Natural killer cell treated with Interleukin-12 subunit alpha and Interleukin-12 subunit beta and Interleukin-15 and Interleukin-18, amount 100 ng/mL, for 72 hours (primary cell): ENCODE results near the gene LY6G6D. TPM values are rescaled to one million over a fixed set of nuclear protein-coding genes. Genes with fewer than 3 reads are reported as not detected.

Experiments
- ATAC-seq, 2 donors: fragments of 150-1000 bp; cut with Tn5 transposase in 1 of 2; sonication (Bioruptor Pico), chemical (Tn5 transposase) in 1 of 2; 2 replicates each; pipeline ENCODE4 v1.10.0; 2021
- DNase-seq: peaks from one replicate; pipeline ENCODE4 v3.0.0; 2022; ENCODE audit warnings: low spot score
- H3K27ac Mint-ChIP-seq, 2 donors: 1 replicate in 1 of 2; 2 replicates in 1 of 2; pipeline ENCODE4 v1.8.0; 2022; ENCODE audit warnings: mixed read lengths in 2 of 2, mild to moderate bottlenecking in 1 of 2, moderate library complexity in 1 of 2
- H3K27me3 Mint-ChIP-seq, 2 donors: 1 replicate in 1 of 2; 2 replicates in 1 of 2; pipeline ENCODE4 v1.8.0; 2022; ENCODE audit warnings: mixed read lengths in 2 of 2
- H3K36me3 Mint-ChIP-seq: one replicate; pipeline ENCODE4 v1.8.0; 2022; ENCODE audit warnings: mixed read lengths
- H3K4me1 Mint-ChIP-seq, 2 donors: 1 replicate in 1 of 2; 2 replicates in 1 of 2; pipeline ENCODE4 v1.8.0; 2022; ENCODE audit warnings: low read depth in 2 of 2, mixed read lengths in 2 of 2, mild to moderate bottlenecking in 1 of 2
- H3K4me3 Mint-ChIP-seq: one replicate; pipeline ENCODE4 v1.8.0; 2022; ENCODE audit warnings: mixed read lengths
- H3K9me3 Mint-ChIP-seq: 2 replicates; pipeline ENCODE4 v1.8.0; 2022; ENCODE audit warnings: mixed read lengths
- total RNA-seq, 2 donors: library from RNA; stranded (reverse); gene quantifications; one replicate each; pipeline ENCODE4 v1.2.3, GENCODE V29; 2022

Gene LY6G6D
- total RNA-seq, 2 donors from 2014 or later = not detected

- Mint-ChIP-seq H3K36me3 (peaks cover 4% of the 10 kb centered on the region), H3K9me3 (no peaks in the 10 kb centered on the region), H3K4me3 (no peak within 1 kb of the TSS), H3K27me3 (no peaks in the 10 kb centered on the region), H3K4me1 (peaks cover 0 to 10% of the 10 kb centered on the region in 2 donors), H3K27ac (no peak within 1 kb of the TSS)
- ATAC-seq (no peak), DNase-seq (no peak)
Measured at GRCh38 chr6:31762356-31762755, 47.2 kb downstream of the LY6G6D start, which contains the start of gene SAPCD1. Gene SAPCD1 (plus strand): TSS chr6:31762656. CDS start chr6:31763055, 399 bp downstream.

GRCh38 chr6:31762878-31763618 lies 47.9 kb downstream of the LY6G6D start:
- no peak for ATAC-seq

GRCh38 chr6:31763619-31763940 lies 48.4 kb downstream of the LY6G6D start:
- Mint-ChIP-seq H3K27me3 (no peaks in the 10 kb centered on the region), H3K9me3 (no peaks in the 10 kb centered on the region), H3K36me3 (peaks cover 4% of the 10 kb centered on the region), H3K27ac (no peak overlapping the region), H3K4me3 (no peak overlapping the region), H3K4me1 (peaks cover 0 to 10% of the 10 kb centered on the region in 2 donors)
- ATAC-seq (no peak), DNase-seq (no peak)

More at GRCh38 chr6:31762878-31763618, 47.9 kb downstream of the LY6G6D start:
- no peak overlapping the region for H3K27ac Mint-ChIP-seq
- no peak overlapping the region for H3K4me3 Mint-ChIP-seq
- H3K36me3 Mint-ChIP-seq = peaks cover 4% of the 10 kb centered on the region
- H3K9me3 Mint-ChIP-seq = no peaks in the 10 kb centered on the region
- no peaks in the 10 kb centered on the region for H3K27me3 Mint-ChIP-seq
- H3K4me1 Mint-ChIP-seq = peaks cover 0 to 10% of the 10 kb centered on the region in 2 donors
- no peak for DNase-seq

- H3K4me1 Mint-ChIP-seq = peaks cover 0 to 10% of the 10 kb centered on the region in 2 donors
- no peak overlapping the region for H3K4me3 Mint-ChIP-seq
- DNase-seq (no peak), ATAC-seq (no peak)
- H3K27ac Mint-ChIP-seq = no peak overlapping the region
- no peaks in the 10 kb centered on the region for H3K9me3 Mint-ChIP-seq
- no peaks in the 10 kb centered on the region for H3K27me3 Mint-ChIP-seq
- peaks cover 4% of the 10 kb centered on the region for H3K36me3 Mint-ChIP-seq
Measured at GRCh38 chr6:31764198-31764597, 49.0 kb downstream of the LY6G6D start.

GRCh38 chr6:31765559-31765909 lies 50.4 kb downstream of the LY6G6D start:
- peaks cover 7 to 15% of the 10 kb centered on the region in 2 donors for H3K4me1 Mint-ChIP-seq
- DNase-seq = no peak
- ATAC-seq = no peak
- H3K27ac Mint-ChIP-seq = no peak overlapping the region
- H3K27me3 Mint-ChIP-seq = no peaks in the 10 kb centered on the region
- no peaks in the 10 kb centered on the region for H3K36me3 Mint-ChIP-seq
- no peaks in the 10 kb centered on the region for H3K9me3 Mint-ChIP-seq
- H3K4me3 Mint-ChIP-seq = no peak overlapping the region

- DNase-seq (no peak), ATAC-seq (no peak)
- Mint-ChIP-seq H3K4me1 (peaks cover 8 to 13% of the 10 kb centered on the region in 2 donors), H3K27ac (no peak overlapping the region), H3K27me3 (no peaks in the 10 kb centered on the region), H3K9me3 (no peaks in the 10 kb centered on the region), H3K36me3 (no peaks in the 10 kb centered on the region), H3K4me3 (no peak overlapping the region)
Measured at GRCh38 chr6:31765910-31766794, 51.0 kb downstream of the LY6G6D start.

GRCh38 chr6:31767096-31767645 lies 52.0 kb downstream of the LY6G6D start:
- H3K36me3 Mint-ChIP-seq = no peaks in the 10 kb centered on the region
- H3K4me1 Mint-ChIP-seq = peaks cover 12 to 15% of the 10 kb centered on the region in 2 donors
- no peak overlapping the region for H3K27ac Mint-ChIP-seq
- H3K27me3 Mint-ChIP-seq = no peaks in the 10 kb centered on the region
- no peaks in the 10 kb centered on the region for H3K9me3 Mint-ChIP-seq
- ATAC-seq = no peak
- H3K4me3 Mint-ChIP-seq = no peak overlapping the region
- no peak for DNase-seq

Other genes with a start within 250 kb of the LY6G6D start
- 10 to 100 TPM; 34.9 to 37.4 TPM for gene MICB, start 217.2 kb upstream of the LY6G6D start, total RNA-seq
- gene MCCD1, start 186.4 kb upstream of the LY6G6D start, total RNA-seq = not detected
- 100 to 1,000 TPM; 469 to 713 TPM for gene DDX39B, start 173.3 kb upstream of the LY6G6D start, total RNA-seq
- 1 to 10 TPM; 1.4 to 2.3 TPM for gene ATP6V1G2, start 168.7 kb upstream of the LY6G6D start, total RNA-seq
- 10 to 100 TPM; 16.8 to 17.0 TPM for gene NFKBIL1, start 167.7 kb upstream of the LY6G6D start, total RNA-seq
- gene LTA, start 143.1 kb upstream of the LY6G6D start, total RNA-seq = 1,000 to 10,000 TPM; 1,187 to 3,727 TPM
- 100 to 1,000 TPM; 320 to 420 TPM for gene TNF, start 139.8 kb upstream of the LY6G6D start, total RNA-seq
- gene LTB, start 132.9 kb upstream of the LY6G6D start, total RNA-seq = 100 to 1,000 TPM; 110 to 153 TPM
- 10 to 100 TPM; 15.5 to 34.6 TPM for gene LST1, start 129.1 kb upstream of the LY6G6D start, total RNA-seq
- gene NCR3, start 122.3 kb upstream of the LY6G6D start, total RNA-seq = 10 to 100 TPM; 65.5 to 91.6 TPM
- 10 to 100 TPM in 1 of 2 donors, 1 to 10 TPM in 1; 9.3 to 20.0 TPM for gene AIF1, start 100.1 kb upstream of the LY6G6D start, total RNA-seq
- gene PRRC2A, start 94.6 kb upstream of the LY6G6D start, total RNA-seq = 100 to 1,000 TPM; 224 to 345 TPM
- gene BAG6, start 62.7 kb upstream of the LY6G6D start, total RNA-seq = 100 to 1,000 TPM; 284 to 337 TPM
- gene APOM, start 59.5 kb upstream of the LY6G6D start, total RNA-seq = 1 to 10 TPM in 1 of 2 donors, under 1 TPM in 1; 0.76 to 1.3 TPM
- gene C6orf47, start 54.6 kb upstream of the LY6G6D start, total RNA-seq = 10 to 100 TPM; 26.9 to 34.0 TPM
- 10 to 100 TPM; 34.5 to 40.9 TPM for gene GPANK1, start 50.4 kb upstream of the LY6G6D start, total RNA-seq
- gene CSNK2B, start 49.3 kb upstream of the LY6G6D start, total RNA-seq = 100 to 1,000 TPM; 205 to 247 TPM
- gene LY6G5B, start 45.4 kb upstream of the LY6G6D start, total RNA-seq = 10 to 100 TPM; 24.0 to 37.9 TPM
- gene LY6G5C, start 34.3 kb upstream of the LY6G6D start, total RNA-seq = 1 to 10 TPM; 5.4 to 8.8 TPM
- gene ABHD16A, start 12.0 kb upstream of the LY6G6D start, total RNA-seq = 10 to 100 TPM; 60.6 to 77.5 TPM
- not detected for gene LY6G6F, start 8.5 kb upstream of the LY6G6D start, total RNA-seq
- gene LY6G6C, start 6.4 kb downstream of the LY6G6D start, total RNA-seq = not detected
- gene MPIG6B, start 8.0 kb downstream of the LY6G6D start, total RNA-seq = under 1 TPM in 1 of 2 donors, not detected in 1; 0.21 TPM
- 10 to 100 TPM; 18.8 to 24.4 TPM for gene DDAH2, start 14.0 kb downstream of the LY6G6D start, total RNA-seq
- gene CLIC1, start 21.2 kb downstream of the LY6G6D start, total RNA-seq = 100 to 1,000 TPM; 468 to 581 TPM
- 100 to 1,000 TPM in 1 of 2 donors, 10 to 100 TPM in 1; 36.2 to 154 TPM for gene MSH5, start 24.7 kb downstream of the LY6G6D start, total RNA-seq
- gene SAPCD1, start 47.3 kb downstream of the LY6G6D start, total RNA-seq = 10 to 100 TPM in 1 of 2 donors, 1 to 10 TPM in 1; 9.2 to 25.2 TPM
- gene VWA7, start 62.0 kb downstream of the LY6G6D start, total RNA-seq = 1 to 10 TPM; 1.4 to 2.1 TPM
- gene VARS1, start 80.4 kb downstream of the LY6G6D start, total RNA-seq = 100 to 1,000 TPM in 1 of 2 donors, 10 to 100 TPM in 1; 90.7 to 226 TPM
- gene LSM2, start 91.6 kb downstream of the LY6G6D start, total RNA-seq = 100 to 1,000 TPM in 1 of 2 donors, 10 to 100 TPM in 1; 94.6 to 113 TPM
- gene HSPA1L, start 99.9 kb downstream of the LY6G6D start, total RNA-seq = 1 to 10 TPM; 1.7 to 4.1 TPM
- gene HSPA1A, start 100.2 kb downstream of the LY6G6D start, total RNA-seq = 100 to 1,000 TPM; 160 to 262 TPM
- 100 to 1,000 TPM; 107 to 113 TPM for gene HSPA1B, start 112.4 kb downstream of the LY6G6D start, total RNA-seq
- 10 to 100 TPM; 37.2 to 46.6 TPM for gene NEU1, start 147.5 kb downstream of the LY6G6D start, total RNA-seq
- not detected for gene SLC44A4, start 163.6 kb downstream of the LY6G6D start, total RNA-seq
- gene EHMT2, start 182.3 kb downstream of the LY6G6D start, total RNA-seq = 10 to 100 TPM; 34.4 to 69.1 TPM
- 1 to 10 TPM; 1.4 to 2.9 TPM for gene ZBTB12, start 186.7 kb downstream of the LY6G6D start, total RNA-seq
- gene C2, start 212.4 kb downstream of the LY6G6D start, total RNA-seq = under 1 TPM in 1 of 2 donors, not detected in 1; 0.92 TPM
- under 1 TPM; 0.33 to 0.40 TPM for gene CFB, start 230.7 kb downstream of the LY6G6D start, total RNA-seq
- 10 to 100 TPM; 61.5 to 78.0 TPM for gene NELFE, start 243.6 kb downstream of the LY6G6D start, total RNA-seq
- gene SKIC2, start 243.8 kb downstream of the LY6G6D start, total RNA-seq = 100 to 1,000 TPM; 103 to 164 TPM